ENCODE data around the gene MMRN2.

DNA sequence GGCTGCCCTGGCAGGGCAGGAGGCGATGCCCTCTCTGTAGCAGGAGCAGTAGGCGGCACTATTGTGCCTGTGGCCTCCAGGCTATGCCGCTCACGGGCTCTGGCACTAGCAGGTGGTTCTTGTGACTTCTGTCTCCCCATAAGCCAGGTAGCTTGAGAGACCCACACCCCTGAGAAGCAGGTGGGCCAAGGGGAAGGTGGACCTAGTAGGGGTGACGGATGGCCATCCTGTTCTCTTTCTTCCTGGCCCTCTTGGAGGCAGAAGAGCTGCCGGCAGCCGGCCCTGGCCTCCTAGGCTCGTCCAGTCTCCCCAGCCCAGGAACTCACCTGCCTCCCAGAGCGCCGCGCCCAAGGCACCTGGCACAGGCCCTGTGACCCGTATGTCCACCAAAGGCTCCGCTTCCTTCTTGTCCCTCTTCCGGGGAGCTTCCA, 15.4 kb downstream of the MMRN2 start:
- TF ChIP-seq TAF1 (IDR thresholded peaks at IDR 0.05; ENCODE audit: borderline replicate concordance, low read depth, low read length) (no peak), POLR2A (IDR thresholded peaks at IDR 0.05; ENCODE audit: low read depth, low read length) (no peak), POLR2AphosphoS5 (IDR thresholded peaks at IDR 0.05; ENCODE audit: low read depth, low read length) (no peak)
